Ishikawa (cell line): ENCODE data around the gene ETNK2.

Source experiments
- CEBPB ChIP-seq: IDR thresholded peaks from 2 replicates; pipeline ENCODE4 v1.6.1; 2012
- CREB1 ChIP-seq: IDR thresholded peaks from 2 replicates; pipeline ENCODE4 v1.6.1; 2012; ENCODE audit warnings: low read depth
- EGR1 ChIP-seq: IDR thresholded peaks from 2 replicates; pipeline ENCODE4 v1.6.1; 2012
- NFIC ChIP-seq: IDR thresholded peaks from 2 replicates; pipeline ENCODE4 v1.6.1; 2012
- RAD21 ChIP-seq: IDR thresholded peaks from 2 replicates; pipeline ENCODE4 v1.6.1; 2012; ENCODE audit warnings: low read depth
- TAF1 ChIP-seq: IDR thresholded peaks from 2 replicates; pipeline ENCODE4 v1.6.1; 2012; ENCODE audit warnings: low read depth, mild to moderate bottlenecking
- YY1 ChIP-seq: IDR thresholded peaks from 2 replicates; pipeline ENCODE4 v1.6.1; 2012; ENCODE audit warnings: low read depth
- ZBTB7A ChIP-seq: IDR thresholded peaks from 2 replicates; pipeline ENCODE4 v1.6.1; 2012; ENCODE audit warnings: low read depth
- TF ChIP-seq, protein P1 (sequence below): IDR thresholded peaks from 2 replicates; pipeline ENCODE4 v1.6.1; 2012

GRCh38 chr1:204199579-204199978, 47.7 kb upstream of the ETNK2 start:
- TF ChIP-seq YY1 (no peak), TAF1 (no peak), RAD21 (no peak), CREB1 (no peak), CEBPB (no peak), ZBTB7A (no peak), EGR1 (no peak), NFIC (no peak)
- TF ChIP-seq, protein P1, sequence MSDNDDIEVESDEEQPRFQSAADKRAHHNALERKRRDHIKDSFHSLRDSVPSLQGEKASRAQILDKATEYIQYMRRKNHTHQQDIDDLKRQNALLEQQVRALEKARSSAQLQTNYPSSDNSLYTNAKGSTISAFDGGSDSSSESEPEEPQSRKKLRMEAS, result no peak
